HG03571 (cell line): ENCODE results near the gene ZNF512.
"Not testable (repeated sequence)": the region's sequence is repeated elsewhere in the genome, so short reads cannot be mapped to it uniquely, and the experiment has no call there.

Experiments used
- ATAC-seq: cut with Tn5 transposase; IDR thresholded peaks from one replicate; pipeline ENCODE4 v1.9.1; 2021; ENCODE audit not compliant: unreplicated experiment

ZNF512 gene, protein sequence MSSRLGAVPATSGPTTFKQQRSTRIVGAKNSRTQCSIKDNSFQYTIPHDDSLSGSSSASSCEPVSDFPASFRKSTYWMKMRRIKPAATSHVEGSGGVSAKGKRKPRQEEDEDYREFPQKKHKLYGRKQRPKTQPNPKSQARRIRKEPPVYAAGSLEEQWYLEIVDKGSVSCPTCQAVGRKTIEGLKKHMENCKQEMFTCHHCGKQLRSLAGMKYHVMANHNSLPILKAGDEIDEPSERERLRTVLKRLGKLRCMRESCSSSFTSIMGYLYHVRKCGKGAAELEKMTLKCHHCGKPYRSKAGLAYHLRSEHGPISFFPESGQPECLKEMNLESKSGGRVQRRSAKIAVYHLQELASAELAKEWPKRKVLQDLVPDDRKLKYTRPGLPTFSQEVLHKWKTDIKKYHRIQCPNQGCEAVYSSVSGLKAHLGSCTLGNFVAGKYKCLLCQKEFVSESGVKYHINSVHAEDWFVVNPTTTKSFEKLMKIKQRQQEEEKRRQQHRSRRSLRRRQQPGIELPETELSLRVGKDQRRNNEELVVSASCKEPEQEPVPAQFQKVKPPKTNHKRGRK

DNA sequence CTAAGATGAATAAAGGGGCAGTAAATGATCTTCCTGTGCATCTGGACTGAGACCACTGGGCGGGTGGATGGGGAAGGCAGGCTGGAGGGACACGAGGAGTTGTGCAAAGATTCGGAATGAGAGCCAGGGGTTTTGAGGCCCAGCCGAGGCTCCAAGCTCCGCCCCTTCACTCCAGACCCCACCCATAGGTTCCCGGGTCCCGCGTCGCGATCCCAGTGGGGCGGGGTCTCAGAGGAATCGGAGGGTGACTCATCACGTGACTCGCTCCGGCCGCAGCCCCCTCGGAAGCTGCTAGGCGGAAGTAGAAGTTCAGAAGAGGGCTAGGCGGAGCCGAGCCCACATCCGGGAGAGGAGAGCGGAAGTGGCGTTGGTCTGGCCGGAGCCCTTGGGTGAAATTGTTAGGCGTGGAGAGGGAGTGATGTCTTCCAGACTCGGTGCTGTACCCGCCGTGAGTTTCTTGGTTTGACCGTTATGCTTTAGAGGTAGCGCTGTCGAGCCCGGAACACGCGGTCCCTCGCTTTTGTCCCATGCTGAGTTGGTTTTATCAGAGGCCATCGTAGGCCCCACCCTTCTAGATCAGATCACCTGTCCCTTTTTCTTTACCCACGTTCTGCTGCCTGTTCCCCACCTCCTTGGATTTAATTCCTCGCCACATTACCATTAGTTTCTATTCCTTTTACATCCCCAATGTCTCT is at the start of gene ZNF512:
Gene ZNF512 (plus strand): TSS at position 348 of the 695 bp plus-strand sequence. CDS start 71 bp downstream, at position 419.
- ATAC-seq = peak; percentile 88

GRCh38 chr2:27537287-27537686 is 45.6 kb upstream of the ZNF512 start:
- no peak for ATAC-seq

GRCh38 chr2:27538839-27539450 is 43.9 kb upstream of the ZNF512 start:
- not testable (repeated sequence) for ATAC-seq

GRCh38 chr2:27539649-27540048 is 43.2 kb upstream of the ZNF512 start:
- not testable (repeated sequence) for ATAC-seq

GRCh38 chr2:27544143-27544821 is 38.6 kb upstream of the ZNF512 start:
- ATAC-seq = no peak

DNA sequence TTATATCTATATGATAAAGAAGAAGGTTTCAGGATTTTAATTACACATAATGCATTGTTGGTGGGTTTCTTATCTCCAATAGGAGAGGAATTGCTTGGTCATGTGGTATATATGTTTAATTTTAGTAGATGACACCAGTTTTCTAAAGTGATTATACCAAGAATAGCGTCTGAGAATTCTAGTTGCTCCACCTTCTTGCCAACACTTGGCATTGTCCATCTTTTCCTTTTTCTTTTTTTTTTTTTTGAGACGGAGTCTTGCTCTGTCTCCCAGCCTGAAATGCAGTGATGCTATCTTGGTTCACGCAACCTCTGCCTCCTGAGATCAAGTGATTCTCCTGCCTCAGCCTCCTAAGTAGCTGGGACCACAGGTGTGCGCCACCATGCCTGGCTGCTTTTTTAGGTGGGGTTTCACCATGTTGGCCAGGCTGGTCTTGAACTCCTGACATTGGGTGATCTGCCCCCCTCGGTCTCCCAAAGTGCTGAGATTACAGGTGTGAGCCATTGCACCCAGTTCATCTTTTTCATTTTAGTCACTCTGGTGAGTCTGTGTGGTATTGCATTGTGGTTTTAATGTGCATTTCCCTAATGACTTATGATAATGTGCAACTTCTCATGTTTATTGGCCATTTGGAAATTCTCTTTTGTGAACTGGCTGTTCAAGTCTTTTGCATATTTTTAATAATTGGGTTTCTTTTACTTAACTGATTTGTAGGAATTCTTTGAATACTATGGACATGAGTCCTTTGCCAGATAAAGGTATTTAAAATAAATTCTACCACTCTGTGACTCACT is 37.3 kb upstream of the ZNF512 start:
- no peak for ATAC-seq

DNA sequence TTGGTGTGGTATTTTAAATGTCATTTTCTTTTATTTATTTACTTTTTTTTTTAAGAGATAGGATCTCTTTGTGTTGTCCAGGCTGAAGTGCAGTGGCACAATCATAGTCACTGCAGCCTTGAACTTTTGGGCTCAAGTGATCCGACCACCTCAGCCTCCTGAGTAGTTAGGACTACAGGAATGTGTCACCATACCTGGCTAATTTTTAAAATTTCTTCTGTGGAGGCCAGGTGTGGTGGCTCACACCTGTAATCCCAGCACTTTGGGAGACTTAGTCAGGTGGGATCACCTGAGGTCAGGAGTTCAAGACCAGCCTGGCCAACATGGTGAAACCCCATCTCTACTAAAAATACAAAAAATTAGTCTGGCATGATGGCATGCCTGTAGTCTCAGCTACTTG is 33.5 kb upstream of the ZNF512 start:
- ATAC-seq = no peak

GRCh38 chr2:27551514-27551913 is 31.3 kb upstream of the ZNF512 start:
- ATAC-seq = no peak

GRCh38 chr2:27552941-27553340 is 29.9 kb upstream of the ZNF512 start:
- no peak for ATAC-seq

DNA sequence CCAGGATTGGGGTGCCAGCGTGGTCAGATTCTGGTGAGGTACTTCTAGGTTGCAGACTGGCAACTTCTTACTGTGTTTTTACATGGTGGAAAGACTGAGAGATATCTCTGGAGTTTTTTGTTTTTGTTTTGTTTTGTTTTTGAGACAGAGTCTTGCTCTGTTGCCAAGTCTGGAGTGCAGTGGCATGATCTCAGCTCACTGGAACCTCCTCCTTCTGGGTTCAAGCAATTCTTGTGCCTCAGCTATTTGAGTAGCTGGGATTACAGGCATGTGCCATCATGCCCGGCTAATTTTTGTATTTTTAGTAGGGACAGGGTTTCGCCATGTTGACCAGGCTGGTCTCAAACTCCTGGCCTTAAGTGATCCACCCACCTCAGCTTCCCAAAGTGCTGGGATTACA is 28.4 kb upstream of the ZNF512 start:
- not testable (repeated sequence) for ATAC-seq

- no peak for ATAC-seq
Measured at GRCh38 chr2:27559228-27559627, 23.6 kb upstream of the ZNF512 start.

DNA sequence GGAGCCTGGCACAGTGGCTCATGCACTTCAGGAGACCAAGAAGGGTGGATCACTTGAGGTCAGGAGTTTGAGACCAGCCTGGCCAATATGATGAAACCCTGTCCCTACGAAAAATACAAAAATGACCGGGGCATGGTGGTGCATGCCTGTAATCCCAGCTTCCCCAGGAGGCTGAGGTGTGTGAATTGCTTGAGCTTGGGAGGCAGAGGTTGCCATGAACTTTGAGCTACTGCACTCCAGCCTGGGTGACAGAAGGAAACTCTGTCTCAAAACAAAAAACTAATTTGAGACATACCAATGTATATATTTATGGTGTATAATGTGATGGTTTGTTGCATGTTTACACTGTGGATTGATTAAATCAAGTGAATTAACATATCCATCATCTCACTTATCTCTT is 21.8 kb upstream of the ZNF512 start:
- ATAC-seq = no peak

DNA sequence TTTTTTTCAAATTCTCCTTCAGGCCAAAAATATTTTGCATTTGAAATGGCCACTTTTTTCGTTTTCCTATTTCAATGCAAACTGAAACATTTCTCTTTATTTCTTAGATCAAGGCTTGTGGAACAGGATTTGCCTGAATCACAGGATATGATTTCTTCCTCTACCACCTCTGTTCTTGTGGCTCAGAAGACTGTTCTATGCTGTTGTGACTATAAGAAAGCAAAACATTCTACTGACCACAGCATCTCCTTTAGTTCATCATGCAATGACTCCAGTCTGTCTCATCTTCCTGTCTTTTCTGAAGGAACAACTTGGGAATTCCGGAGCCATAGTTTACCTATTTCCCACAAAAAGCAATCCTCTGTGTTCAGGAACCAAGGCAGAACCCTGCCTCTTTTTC is 16.2 kb upstream of the ZNF512 start:
- ATAC-seq = no peak

GRCh38 chr2:27569398-27569797 is 13.4 kb upstream of the ZNF512 start:
- no peak for ATAC-seq

- ATAC-seq = no peak
Measured at GRCh38 chr2:27571197-27571596, 11.6 kb upstream of the ZNF512 start.

DNA sequence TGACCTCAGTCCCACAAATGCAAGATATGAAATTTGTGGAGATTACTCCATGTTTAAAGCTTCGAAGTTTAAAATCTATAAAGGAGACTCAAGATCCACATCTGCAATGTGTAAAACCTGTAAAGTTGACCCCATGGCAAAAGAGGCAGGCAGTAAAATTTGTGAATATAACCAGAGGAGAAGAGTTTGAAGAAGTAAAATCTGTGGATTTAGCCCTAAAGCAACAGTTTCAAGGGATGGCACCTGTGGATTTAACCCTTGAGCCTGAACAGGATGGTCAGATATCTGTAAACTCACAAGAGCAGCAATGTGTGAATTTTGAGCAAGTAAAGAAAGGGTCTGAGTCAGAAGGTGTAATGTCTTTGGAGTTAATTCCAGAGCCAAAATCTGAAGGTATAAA is 11.2 kb upstream of the ZNF512 start:
- no peak for ATAC-seq

DNA sequence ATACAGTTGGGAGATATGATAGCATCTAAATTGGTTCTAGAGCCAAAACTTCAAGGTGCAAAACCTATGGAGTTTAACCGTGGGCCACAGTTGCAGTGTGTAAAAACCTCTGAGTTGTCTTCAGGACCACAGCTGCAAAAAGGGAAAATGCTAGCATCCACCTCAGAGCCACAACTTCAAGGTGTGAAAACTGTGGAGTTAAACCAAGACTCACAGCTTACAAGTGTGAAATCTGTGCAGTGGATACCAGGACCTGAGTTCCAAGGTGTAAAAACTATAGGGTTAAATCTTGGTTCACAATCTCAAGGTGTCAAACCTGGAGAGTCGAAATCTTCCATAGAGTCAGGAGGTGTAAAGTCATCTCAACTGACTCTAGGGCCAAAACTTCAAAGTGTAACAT is 10.4 kb upstream of the ZNF512 start:
- no peak for ATAC-seq

DNA sequence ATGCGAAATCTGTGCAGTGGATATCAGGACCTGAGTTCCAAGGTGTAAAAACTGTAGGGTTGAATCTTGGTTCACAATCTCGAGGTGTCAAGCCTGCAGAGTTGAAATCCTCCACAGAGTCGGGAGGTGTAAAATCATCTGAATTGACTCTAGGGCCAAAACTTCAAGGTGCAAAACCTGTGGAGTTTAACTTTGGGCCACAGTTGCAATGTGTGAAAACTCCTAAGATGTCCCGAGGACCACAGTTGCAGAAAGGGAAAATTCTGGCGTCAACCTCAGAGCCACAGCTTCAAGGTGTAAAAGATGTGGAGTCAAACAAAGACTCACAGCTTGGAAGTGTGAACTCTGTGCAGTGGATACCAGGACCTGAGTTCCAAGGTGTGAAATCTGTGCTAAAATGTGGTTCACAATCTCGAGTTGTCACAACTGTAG is 9.8 kb upstream of the ZNF512 start:
- ATAC-seq = no peak

GRCh38 chr2:27573452-27573851 is 9.4 kb upstream of the ZNF512 start:
- no peak for ATAC-seq

DNA sequence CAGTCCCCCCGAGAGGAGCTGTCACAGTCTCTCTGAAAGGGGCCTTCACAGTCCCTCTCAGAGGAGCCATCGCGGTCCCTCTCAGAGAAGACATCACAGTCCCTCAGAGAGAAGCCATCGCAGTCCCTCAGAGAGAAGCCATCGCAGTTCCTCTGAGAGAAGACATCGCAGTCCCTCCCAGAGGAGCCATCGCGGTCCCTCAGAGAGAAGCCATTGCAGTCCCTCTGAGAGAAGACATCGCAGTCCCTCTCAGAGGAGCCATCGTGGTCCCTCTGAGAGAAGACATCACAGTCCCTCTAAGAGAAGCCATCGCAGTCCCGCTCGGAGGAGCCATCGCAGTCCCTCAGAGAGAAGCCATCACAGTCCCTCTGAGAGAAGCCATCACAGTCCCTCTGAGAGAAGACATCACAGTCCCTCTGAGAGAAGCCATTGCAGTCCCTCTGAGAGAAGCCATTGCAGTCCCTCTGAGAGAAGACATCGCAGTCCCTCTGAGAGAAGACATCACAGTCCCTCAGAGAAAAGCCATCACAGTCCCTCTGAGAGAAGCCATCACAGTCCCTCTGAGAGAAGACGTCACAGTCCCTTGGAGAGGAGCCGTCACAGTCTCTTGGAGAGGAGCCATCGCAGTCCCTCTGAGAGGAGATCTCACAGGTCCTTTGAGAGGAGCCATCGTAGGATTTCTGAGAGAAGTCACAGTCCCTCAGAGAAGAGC is 1.3 kb upstream of the ZNF512 start:
- ATAC-seq = no peak
